Panc1 (cell line): ENCODE measurements around the gene KPTN. TPM values are rescaled to one million over a fixed set of nuclear protein-coding genes. Genes with fewer than 3 reads are reported as not detected.

Experiments used
- ATAC-seq: fragments of 200-7000 bp; cut with Tn5 transposase; 2 replicates; pipeline ENCODE4 v1.9.1; 2020; ENCODE audit warnings: mild to moderate bottlenecking, moderate library complexity
- BruUV-seq: library from RNA; stranded (reverse); fragments of 400-500 nt; replicated peaks from 2 replicates; lab custom pipeline; 2021; lab: Mats Ljungman, UMichigan
- CTCF ChIA-PET: fragments of 300-600 bp; sonication (Branson Sonifier 250); formaldehyde crosslinking; loops from one replicate; lab custom pipeline; 2022; ENCODE audit warnings: antibody characterized with exemption; lab: Charles Lee
- POLR2A ChIA-PET: fragments of 300-600 bp; sonication (Branson Sonifier 250); formaldehyde crosslinking; loops from one replicate; lab custom pipeline; 2022; ENCODE audit warnings: antibody characterized with exemption; lab: Charles Lee
- DNase-seq: peaks from one replicate; pipeline ENCODE4 v3.0.0-alpha.2; 2010; ENCODE audit warnings: low read depth, low spot score
- H3K27ac ChIP-seq: 2 replicates; pipeline ENCODE4 v1.5.1; 2011; ENCODE audit warnings: mild to moderate bottlenecking, low read length, inconsistent platforms
- H3K27me3 ChIP-seq: fragments of 200-500 bp; sonication (Bioruptor generic); 2 replicates; pipeline ENCODE4 v1.6.0; 2014; ENCODE audit warnings: low read length, inconsistent platforms; ENCODE audit not compliant: control insufficient read depth, insufficient read depth
- H3K36me3 ChIP-seq: fragments of 200-500 bp; sonication (Bioruptor generic); 2 replicates; pipeline ENCODE4 v1.5.1; 2014; ENCODE audit warnings: inconsistent platforms, mild to moderate bottlenecking, low read length, moderate library complexity; ENCODE audit not compliant: control insufficient read depth, insufficient read depth
- H3K4me1 ChIP-seq: 2 replicates; pipeline ENCODE4 v1.5.1; 2011; ENCODE audit warnings: inconsistent platforms, mild to moderate bottlenecking, low read length, moderate library complexity; ENCODE audit not compliant: control insufficient read depth, insufficient read depth
- H3K4me3 ChIP-seq, 2 experiments: 2 replicates each; pipeline ENCODE4 v1.5.1; 2011 to 2012; ENCODE audit warnings: low read depth in 2 of 2, low read length in 2 of 2, mild to moderate bottlenecking in 2 of 2, inconsistent platforms in 1 of 2, moderate library complexity in 1 of 2
- H3K9me3 ChIP-seq: fragments of 200-500 bp; sonication (Bioruptor generic); 2 replicates; pipeline ENCODE4 v1.5.1; 2014; ENCODE audit warnings: low read depth, mild to moderate bottlenecking, inconsistent platforms, low read length, moderate library complexity; ENCODE audit not compliant: control insufficient read depth, insufficient read depth
- POLR2AphosphoS5 ChIP-seq: IDR thresholded peaks from 2 replicates; pipeline ENCODE4 v1.6.1; 2012; ENCODE audit warnings: mild to moderate bottlenecking, low read depth, low read length, moderate library complexity
- SIN3A ChIP-seq: IDR thresholded peaks from 2 replicates; pipeline ENCODE4 v1.6.1; 2012; ENCODE audit warnings: low read depth, mild to moderate bottlenecking, low read length, moderate library complexity, borderline replicate concordance; ENCODE audit not compliant: insufficient read depth
- TCF7L2 ChIP-seq: IDR thresholded peaks from 2 replicates; pipeline ENCODE4 v1.6.1; 2011; ENCODE audit warnings: mild to moderate bottlenecking, low read depth, low read length, inconsistent platforms
- in situ Hi-C: cut with HindIII; loops from 2 replicates; pipeline ENCODE4 v1.10.0; 2016; ENCODE audit warnings: low sequenced_read_pairs, low pct_unique_long_range_greater_than_20kb
- intact Hi-C: fragments of 100-400 bp; cut with micrococcal nuclease; formaldehyde crosslinking; loops from one replicate; pipeline ENCODE4 v1.10.0; 2022; ENCODE audit not compliant: unreplicated experiment
- total RNA-seq: library from RNA; stranded (reverse); gene quantifications from one replicate; pipeline ENCODE4 v1.2.1, GENCODE V29; 2021; ENCODE audit not compliant: unreplicated experiment
- TF ChIP-seq, protein P1 (sequence below), 2 experiments: IDR thresholded peaks; 2 replicates each; pipeline ENCODE4 v1.6.1; 2011 to 2012; ENCODE audit warnings: low read depth in 2 of 2, control low read depth in 1 of 2, low read length in 1 of 2, mild to moderate bottlenecking in 1 of 2, moderate library complexity in 1 of 2; ENCODE audit not compliant: insufficient read depth in 1 of 2
- TF ChIP-seq, protein P2 (sequence below): fragments of 450-650 bp; IDR thresholded peaks from 2 replicates; pipeline ENCODE4 v1.5.1; 2017; ENCODE audit warnings: mild to moderate bottlenecking

Gene KPTN
- total RNA-seq, 1 experiment from 2014 or later = 26.5 TPM

DNA sequence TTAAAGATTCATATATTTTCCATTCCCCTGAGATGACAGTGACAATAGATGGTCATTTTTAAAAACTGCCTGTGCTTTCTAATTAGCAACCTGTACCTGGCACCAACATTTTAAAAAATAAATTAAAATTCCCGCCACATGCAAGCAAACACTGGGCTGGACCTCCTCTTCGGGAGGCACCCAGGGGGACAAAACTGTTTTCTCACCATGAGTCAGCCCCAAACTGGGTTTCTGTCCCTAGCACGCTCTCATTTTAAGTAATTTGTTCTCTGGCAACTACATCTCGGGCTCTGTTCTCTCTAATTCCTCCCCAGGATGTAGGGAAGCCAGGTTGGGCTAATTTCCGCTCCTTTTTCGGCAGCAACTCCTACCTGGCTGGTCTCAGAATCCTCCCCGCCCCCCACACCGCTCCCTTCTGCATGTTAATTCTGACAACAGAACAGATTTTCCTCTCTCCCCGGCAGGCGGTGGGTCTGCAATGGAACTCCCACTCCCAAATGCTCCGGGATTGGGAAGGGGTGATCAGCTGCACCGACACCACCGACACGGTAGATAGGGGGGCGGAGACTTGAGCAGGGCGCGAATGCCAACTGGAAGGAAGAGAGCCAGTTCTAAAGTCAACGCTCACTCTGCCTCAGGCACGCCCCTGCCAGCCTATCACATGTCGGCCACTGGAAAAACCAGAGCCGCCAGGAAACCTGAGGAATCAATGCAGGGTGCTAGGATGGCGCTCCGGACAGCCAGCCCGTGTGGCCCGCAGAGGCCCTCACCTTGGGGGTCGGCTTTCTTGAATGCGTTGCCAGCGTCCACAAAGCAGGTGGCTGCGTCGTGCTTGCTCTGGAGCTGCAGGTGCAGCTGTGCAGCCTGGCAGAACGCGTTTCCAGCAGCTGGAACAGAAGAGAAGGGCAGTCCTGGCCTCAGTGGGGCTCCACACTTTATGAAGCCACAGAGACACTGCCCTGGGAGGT lies 16.1 kb upstream of the KPTN start:
- in situ Hi-C loops (no loop called here), intact Hi-C loops (no loop called here)
- Histone ChIP-seq H3K27ac (no peak overlapping the region), H3K4me3 (no peak overlapping the region), H3K9me3 (no peaks in the 10 kb centered on the region), H3K27me3 (no peaks in the 10 kb centered on the region), H3K36me3 (no peaks in the 10 kb centered on the region), H3K4me1 (no peaks in the 10 kb centered on the region)
- POLR2A ChIA-PET = no interaction called here
- TF ChIP-seq, protein P1, sequence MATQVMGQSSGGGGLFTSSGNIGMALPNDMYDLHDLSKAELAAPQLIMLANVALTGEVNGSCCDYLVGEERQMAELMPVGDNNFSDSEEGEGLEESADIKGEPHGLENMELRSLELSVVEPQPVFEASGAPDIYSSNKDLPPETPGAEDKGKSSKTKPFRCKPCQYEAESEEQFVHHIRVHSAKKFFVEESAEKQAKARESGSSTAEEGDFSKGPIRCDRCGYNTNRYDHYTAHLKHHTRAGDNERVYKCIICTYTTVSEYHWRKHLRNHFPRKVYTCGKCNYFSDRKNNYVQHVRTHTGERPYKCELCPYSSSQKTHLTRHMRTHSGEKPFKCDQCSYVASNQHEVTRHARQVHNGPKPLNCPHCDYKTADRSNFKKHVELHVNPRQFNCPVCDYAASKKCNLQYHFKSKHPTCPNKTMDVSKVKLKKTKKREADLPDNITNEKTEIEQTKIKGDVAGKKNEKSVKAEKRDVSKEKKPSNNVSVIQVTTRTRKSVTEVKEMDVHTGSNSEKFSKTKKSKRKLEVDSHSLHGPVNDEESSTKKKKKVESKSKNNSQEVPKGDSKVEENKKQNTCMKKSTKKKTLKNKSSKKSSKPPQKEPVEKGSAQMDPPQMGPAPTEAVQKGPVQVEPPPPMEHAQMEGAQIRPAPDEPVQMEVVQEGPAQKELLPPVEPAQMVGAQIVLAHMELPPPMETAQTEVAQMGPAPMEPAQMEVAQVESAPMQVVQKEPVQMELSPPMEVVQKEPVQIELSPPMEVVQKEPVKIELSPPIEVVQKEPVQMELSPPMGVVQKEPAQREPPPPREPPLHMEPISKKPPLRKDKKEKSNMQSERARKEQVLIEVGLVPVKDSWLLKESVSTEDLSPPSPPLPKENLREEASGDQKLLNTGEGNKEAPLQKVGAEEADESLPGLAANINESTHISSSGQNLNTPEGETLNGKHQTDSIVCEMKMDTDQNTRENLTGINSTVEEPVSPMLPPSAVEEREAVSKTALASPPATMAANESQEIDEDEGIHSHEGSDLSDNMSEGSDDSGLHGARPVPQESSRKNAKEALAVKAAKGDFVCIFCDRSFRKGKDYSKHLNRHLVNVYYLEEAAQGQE (IDR thresholded peaks at IDR 0.05; ENCODE audit: insufficient read depth in 1 of 2, low read depth in 2 of 2, low read length in 1 of 2) = no peak
- TF ChIP-seq SIN3A = no peak
- TF ChIP-seq TCF7L2 = no peak
- TF ChIP-seq POLR2AphosphoS5 = no peak
- TF ChIP-seq, protein P2, sequence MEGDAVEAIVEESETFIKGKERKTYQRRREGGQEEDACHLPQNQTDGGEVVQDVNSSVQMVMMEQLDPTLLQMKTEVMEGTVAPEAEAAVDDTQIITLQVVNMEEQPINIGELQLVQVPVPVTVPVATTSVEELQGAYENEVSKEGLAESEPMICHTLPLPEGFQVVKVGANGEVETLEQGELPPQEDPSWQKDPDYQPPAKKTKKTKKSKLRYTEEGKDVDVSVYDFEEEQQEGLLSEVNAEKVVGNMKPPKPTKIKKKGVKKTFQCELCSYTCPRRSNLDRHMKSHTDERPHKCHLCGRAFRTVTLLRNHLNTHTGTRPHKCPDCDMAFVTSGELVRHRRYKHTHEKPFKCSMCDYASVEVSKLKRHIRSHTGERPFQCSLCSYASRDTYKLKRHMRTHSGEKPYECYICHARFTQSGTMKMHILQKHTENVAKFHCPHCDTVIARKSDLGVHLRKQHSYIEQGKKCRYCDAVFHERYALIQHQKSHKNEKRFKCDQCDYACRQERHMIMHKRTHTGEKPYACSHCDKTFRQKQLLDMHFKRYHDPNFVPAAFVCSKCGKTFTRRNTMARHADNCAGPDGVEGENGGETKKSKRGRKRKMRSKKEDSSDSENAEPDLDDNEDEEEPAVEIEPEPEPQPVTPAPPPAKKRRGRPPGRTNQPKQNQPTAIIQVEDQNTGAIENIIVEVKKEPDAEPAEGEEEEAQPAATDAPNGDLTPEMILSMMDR = no peak
- no TSS peak for BruUV-seq
- ATAC-seq = no peak
- CTCF ChIA-PET = no interaction called here
- DNase-seq = no peak

DNA sequence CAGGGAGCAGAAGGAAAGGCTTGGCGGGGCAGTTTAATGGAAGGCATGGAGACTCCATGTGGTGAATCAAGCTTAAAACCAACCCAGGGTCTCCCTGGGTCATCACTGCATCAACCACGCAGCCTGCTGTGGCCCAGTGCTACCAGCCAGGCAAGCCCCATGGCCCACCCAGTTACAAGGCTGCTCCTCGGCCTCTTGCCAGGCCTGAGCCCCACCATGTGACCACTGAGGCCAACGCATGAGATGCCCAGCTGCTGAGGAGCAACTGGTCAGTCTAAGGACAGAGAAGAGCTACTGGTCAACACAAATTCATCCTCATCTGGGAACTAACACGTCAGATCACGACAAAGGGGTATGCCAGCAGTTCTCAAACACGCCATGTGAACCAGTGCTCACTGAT lies 15.4 kb upstream of the KPTN start:
- no TSS peak for BruUV-seq
- TF ChIP-seq POLR2AphosphoS5 = no peak
- no peak for TF ChIP-seq SIN3A
- no peak for TF ChIP-seq TCF7L2
- TF ChIP-seq, protein P1 (IDR thresholded peaks at IDR 0.05; ENCODE audit: insufficient read depth in 1 of 2, low read depth in 2 of 2, low read length in 1 of 2) = no peak
- TF ChIP-seq, protein P2 = no peak
- CTCF ChIA-PET = no interaction called here
- no peak for ATAC-seq
- in situ Hi-C loops = no loop called here
- H3K27ac ChIP-seq = no peak overlapping the region
- no peak for DNase-seq
- H3K27me3 ChIP-seq = no peaks in the 10 kb centered on the region
- no peaks in the 10 kb centered on the region for H3K36me3 ChIP-seq
- POLR2A ChIA-PET = no interaction called here
- intact Hi-C loops = no loop called here
- H3K4me3 ChIP-seq = no peak overlapping the region
- H3K4me1 ChIP-seq = no peaks in the 10 kb centered on the region
- H3K9me3 ChIP-seq = no peaks in the 10 kb centered on the region
